GM12878 (cell line): Measurements from ENCODE around the gene RSPRY1.

Source experiments
- ESRRA ChIP-seq: IDR thresholded peaks from 2 replicates; pipeline ENCODE4 v1.6.1; 2012; ENCODE audit warnings: mild to moderate bottlenecking, low read length, improper control_type of control experiment
- JUNB ChIP-seq: IDR thresholded peaks from 2 replicates; pipeline ENCODE4 v1.6.1; 2016; ENCODE audit warnings: antibody characterized with exemption, mild to moderate bottlenecking
- MAX ChIP-seq: IDR thresholded peaks from 2 replicates; pipeline ENCODE4 v1.6.1; 2012; ENCODE audit warnings: low read depth, low read length, improper control_type of control experiment
- TF ChIP-seq, protein P1 (sequence below), 3 experiments: IDR thresholded peaks in 2 of 3; conservative IDR thresholded peaks in 1 of 3; 2 replicates each; pipeline ENCODE4 v1.5.1; 2011; ENCODE audit warnings: low read depth in 3 of 3, low read length in 3 of 3, mild to moderate bottlenecking in 3 of 3, control low read depth in 2 of 3, moderate library complexity in 2 of 3, inconsistent platforms in 1 of 3, mixed read lengths in 1 of 3; ENCODE audit not compliant: control insufficient read depth in 2 of 3, insufficient read depth in 1 of 3; ENCODE audit errors: extremely low read depth in 1 of 3

DNA sequence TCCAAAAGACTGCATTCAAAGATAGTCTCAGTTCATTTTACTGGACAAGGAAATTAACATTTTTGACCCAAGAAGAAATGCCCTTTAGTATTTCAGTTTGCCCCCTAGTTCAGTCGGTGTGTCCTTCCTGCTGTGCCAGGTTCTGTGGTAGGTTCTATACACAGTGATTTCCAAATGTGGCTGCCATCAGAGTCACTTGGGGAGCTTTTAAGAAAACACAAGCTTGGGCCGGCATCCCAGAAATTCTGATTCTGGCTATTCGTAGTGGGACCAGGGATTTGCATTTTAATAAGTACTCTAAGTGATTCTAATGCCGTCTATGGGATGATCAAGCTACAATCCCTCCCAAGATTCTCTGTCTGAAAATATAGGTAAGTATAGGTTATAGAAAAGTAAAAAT, 10.2 kb downstream of the RSPRY1 start:
- TF ChIP-seq ESRRA (no peak), MAX (no peak), JUNB (no peak)
- TF ChIP-seq, protein P1, sequence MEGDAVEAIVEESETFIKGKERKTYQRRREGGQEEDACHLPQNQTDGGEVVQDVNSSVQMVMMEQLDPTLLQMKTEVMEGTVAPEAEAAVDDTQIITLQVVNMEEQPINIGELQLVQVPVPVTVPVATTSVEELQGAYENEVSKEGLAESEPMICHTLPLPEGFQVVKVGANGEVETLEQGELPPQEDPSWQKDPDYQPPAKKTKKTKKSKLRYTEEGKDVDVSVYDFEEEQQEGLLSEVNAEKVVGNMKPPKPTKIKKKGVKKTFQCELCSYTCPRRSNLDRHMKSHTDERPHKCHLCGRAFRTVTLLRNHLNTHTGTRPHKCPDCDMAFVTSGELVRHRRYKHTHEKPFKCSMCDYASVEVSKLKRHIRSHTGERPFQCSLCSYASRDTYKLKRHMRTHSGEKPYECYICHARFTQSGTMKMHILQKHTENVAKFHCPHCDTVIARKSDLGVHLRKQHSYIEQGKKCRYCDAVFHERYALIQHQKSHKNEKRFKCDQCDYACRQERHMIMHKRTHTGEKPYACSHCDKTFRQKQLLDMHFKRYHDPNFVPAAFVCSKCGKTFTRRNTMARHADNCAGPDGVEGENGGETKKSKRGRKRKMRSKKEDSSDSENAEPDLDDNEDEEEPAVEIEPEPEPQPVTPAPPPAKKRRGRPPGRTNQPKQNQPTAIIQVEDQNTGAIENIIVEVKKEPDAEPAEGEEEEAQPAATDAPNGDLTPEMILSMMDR (IDR thresholded peaks at IDR 0.05 in 2 of 3, conservative IDR thresholded peaks at IDR 0.05 in 1 of 3; ENCODE audit: control insufficient read depth in 2 of 3, extremely low read depth in 1 of 3, insufficient read depth in 1 of 3, low read depth in 3 of 3, low read length in 3 of 3), result no peak
